AG09309 (cell line): Measurements from ENCODE around the gene SEPTIN14.
A peak's percentile ranks its signal among the peaks of the same experiment; 100 is the strongest.
"Not testable (repeated sequence)": the region's sequence is repeated elsewhere in the genome, so short reads cannot be mapped to it uniquely, and the experiment has no call there.

Experiments
- DNase-seq: peaks from one replicate; pipeline ENCODE4 v3.0.0-alpha.2; 2010; ENCODE audit warnings: low read depth
- H3K4me3 ChIP-seq: 2 replicates; pipeline ENCODE4 v1.5.1; 2011; ENCODE audit warnings: mild to moderate bottlenecking, low read depth, low read length, moderate library complexity; ENCODE audit not compliant: control insufficient read depth
- TF ChIP-seq, protein P1 (sequence below): IDR thresholded peaks from 2 replicates; pipeline ENCODE4 v1.5.1; 2011; ENCODE audit warnings: mild to moderate bottlenecking, low read depth, low read length, inconsistent platforms; ENCODE audit not compliant: insufficient read depth, control insufficient read depth; ENCODE audit errors: missing control alignments

SEPTIN14 gene

DNA sequence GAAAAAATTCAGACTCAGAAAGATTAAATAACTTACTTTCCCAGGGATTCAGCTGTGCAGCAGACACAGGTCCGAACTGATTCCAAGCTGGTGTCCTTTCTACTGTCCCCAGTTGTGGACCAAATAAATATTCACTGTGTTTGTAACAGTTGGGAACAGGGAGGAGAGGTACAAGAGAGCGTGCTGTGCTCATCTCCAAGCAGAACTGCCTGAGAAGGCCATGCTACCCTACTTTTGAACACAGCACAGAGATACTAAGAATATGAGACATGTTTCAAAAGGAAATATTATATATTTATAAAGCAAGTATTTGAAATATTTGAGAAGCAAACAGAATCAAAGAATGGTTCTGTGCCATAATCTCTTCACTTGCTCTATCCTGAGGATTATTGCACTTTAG lies at the start of gene SEPTIN14:
Gene SEPTIN14 (minus strand): TSS at position 101 of the 400 bp plus-strand sequence. CDS start 756 bp downstream, outside the sequence.
- not testable (repeated sequence) for DNase-seq, H3K4me3 ChIP-seq

DNA sequence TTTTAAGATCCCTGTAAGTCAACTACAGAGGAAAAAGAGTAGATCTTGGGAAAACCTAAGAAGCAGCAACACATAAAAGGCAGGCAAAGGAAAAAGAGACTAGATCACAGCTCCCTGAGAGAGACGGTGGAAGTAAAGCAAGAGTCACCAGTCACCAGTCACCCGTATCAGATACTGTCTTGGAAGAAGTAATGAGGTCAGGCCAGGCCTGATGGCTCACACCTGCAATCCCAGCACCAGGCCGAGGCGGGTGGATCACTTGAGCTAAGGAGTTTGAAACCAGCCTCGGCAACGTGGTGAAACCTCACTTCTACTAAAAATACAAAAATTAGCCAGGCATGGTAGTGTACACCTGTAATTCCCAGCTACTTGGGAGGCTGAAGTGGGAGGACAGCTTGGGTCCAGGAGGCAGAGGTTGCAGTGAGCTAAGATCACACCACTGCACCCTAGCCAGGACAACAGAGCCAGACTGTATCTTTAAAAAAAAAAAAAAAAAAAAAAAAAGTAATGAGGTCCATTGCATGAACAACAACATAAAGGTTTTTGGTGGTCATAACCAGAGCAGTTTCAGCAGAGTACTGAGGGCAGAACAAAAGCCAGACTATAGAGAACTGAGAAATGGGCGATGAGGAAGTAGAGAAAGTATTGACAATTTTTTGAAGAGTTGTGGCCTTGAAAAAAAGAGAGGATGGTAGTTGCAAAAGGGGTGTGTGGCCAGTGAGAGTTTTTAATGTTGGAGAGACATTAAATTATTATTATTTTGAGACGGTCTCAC lies 41.6 kb upstream of the SEPTIN14 start:
- no peak overlapping the region for H3K4me3 ChIP-seq
- no peak for DNase-seq
- TF ChIP-seq, protein P1, sequence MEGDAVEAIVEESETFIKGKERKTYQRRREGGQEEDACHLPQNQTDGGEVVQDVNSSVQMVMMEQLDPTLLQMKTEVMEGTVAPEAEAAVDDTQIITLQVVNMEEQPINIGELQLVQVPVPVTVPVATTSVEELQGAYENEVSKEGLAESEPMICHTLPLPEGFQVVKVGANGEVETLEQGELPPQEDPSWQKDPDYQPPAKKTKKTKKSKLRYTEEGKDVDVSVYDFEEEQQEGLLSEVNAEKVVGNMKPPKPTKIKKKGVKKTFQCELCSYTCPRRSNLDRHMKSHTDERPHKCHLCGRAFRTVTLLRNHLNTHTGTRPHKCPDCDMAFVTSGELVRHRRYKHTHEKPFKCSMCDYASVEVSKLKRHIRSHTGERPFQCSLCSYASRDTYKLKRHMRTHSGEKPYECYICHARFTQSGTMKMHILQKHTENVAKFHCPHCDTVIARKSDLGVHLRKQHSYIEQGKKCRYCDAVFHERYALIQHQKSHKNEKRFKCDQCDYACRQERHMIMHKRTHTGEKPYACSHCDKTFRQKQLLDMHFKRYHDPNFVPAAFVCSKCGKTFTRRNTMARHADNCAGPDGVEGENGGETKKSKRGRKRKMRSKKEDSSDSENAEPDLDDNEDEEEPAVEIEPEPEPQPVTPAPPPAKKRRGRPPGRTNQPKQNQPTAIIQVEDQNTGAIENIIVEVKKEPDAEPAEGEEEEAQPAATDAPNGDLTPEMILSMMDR: no peak

DNA sequence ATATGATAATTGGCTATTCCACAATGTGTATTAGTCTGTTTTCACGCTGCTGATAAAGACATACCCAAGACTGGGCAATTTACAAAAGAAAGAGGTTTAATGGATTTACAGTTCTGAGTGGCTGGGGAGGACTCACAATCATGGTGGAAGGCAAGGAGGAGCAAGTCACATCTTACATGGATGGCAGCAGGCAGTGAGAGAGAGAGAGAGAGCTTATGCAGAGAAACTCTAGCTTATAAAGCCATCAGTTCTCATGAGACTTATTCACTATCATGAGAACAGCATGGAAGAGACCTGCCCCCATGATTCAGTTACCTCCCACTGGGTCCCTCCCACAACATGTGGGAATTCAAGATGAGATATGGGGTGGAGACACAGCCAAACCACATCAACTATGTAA lies 38.5 kb upstream of the SEPTIN14 start:
- H3K4me3 ChIP-seq, DNase-seq: not testable (repeated sequence)

DNA sequence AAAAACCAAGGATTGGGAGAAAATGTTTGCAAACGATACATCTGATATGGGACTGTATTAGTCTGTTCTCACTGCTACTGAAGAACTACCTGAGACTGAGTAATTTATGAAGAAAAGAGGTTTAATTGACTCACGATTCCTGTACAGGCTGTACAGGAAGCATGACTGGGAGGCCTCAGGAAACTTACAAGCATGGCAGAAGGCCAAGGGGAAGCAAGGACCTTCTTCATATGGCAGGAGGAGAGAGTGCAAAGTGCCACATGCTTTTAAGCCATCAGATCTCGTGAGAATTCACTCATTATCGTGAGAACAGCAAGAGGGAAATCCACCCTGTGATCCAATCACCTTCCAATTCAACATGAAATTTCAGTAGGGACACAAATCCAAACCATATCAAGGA lies 35.7 kb upstream of the SEPTIN14 start:
- no peak for DNase-seq
- H3K4me3 ChIP-seq: no peak overlapping the region
- TF ChIP-seq, protein P1: no peak

DNA sequence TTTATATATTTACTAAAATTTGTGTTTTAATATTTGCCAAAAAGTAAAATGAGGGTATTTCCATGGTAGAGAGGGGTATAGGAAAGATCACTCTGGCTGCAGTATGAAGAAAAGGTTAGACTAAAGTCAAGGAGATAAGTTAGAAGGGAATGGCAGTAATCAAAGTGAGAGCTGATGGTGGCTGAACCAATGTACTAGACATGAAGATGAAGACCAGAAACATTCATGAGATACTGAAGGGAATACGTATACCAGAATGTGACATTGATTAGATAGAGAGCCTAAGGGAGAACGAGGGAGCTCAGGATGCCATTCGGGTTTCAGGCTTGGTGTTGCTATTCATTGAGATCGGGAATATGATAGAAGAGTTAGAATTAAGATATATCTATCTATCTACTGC lies 32.5 kb upstream of the SEPTIN14 start:
- no peak overlapping the region for H3K4me3 ChIP-seq
- DNase-seq: no peak
- TF ChIP-seq, protein P1: no peak

DNA sequence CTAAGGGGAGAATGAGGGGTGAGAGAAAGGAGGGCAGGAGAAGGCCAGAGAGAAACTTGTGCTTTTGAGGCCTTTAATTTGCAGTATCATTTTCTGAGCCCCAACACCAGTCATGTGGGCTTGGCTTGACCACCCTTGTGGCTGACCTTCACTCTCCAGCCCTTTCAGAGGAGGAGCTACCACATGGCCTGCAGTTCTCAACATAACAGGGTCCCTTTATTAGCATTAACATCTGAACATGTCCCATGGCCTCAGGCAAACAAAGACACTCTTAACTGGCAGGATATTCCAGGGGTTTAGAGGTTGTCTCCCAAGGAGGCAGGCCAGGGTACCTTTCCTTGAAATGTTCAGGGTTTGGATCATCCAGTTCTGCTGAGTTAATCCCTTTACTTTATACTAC lies 31.4 kb upstream of the SEPTIN14 start:
- H3K4me3 ChIP-seq: no peak overlapping the region
- no peak for DNase-seq
- TF ChIP-seq, protein P1: no peak

DNA sequence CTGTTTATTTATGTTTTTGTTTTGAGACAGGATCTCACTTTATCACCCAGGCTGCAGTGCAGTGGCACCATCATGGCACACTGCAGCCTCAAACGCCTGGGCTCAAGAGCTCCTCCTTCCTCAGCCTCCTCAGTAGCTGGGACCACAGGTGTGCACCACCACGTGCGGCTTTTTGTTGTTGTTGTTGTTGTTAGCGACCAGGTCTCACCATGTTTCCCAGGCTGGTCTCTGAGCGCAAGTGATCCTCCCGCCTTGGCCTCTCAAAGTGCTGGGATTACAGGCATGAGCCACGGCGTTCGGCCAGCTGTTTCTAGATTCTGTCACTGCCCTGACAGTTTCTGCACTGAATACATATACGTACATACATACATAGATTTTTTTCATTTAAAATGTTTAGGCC lies 25.8 kb upstream of the SEPTIN14 start:
- peak overlapping the region; percentile 47 for H3K4me3 ChIP-seq
- DNase-seq: not testable (repeated sequence)

DNA sequence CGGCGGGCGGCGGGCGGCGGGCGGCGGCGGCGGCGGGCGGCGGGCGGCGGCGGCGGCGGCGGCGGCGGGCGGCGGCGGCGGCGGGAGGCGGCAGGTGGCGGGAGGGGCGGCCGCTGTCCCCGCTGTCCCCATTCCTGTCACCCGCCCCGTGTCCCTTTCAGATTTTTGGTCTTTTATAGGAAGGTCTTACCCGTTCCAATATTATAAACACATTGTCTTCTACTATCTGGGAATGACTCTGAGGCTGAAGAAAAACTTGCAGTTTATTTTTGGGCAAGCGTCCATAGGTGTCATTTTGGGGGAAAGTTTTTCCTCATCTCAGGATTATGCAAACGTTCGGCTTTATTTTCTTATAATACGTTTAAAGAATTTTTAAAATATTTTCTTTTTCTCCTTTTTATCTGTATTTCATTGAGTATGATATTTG lies 25.3 kb upstream of the SEPTIN14 start:
- H3K4me3 ChIP-seq: peak overlapping the region; percentile 47
- TF ChIP-seq, protein P1: no peak
- DNase-seq: no peak
